HepG2 (cell line): Measurements from ENCODE around the gene MXRA8. TPM values are rescaled to one million over a fixed set of nuclear protein-coding genes. Genes with fewer than 3 reads are reported as not detected.

ENCODE experiments used
- ATAC-seq: fragments of 200-7000 bp; cut with Tn5 transposase; 3 replicates; pipeline ENCODE4 v1.9.1; 2020; ENCODE audit warnings: mild to moderate bottlenecking, moderate library complexity
- BruUV-seq: library from RNA; stranded (reverse); fragments of 400-500 nt; replicated peaks from 2 replicates; lab custom pipeline; 2021; lab: Mats Ljungman, UMichigan
- CTCF ChIA-PET: fragments of 300-600 bp; formaldehyde crosslinking; extraction: SDS; loops from one replicate; lab custom pipeline; 2021; ENCODE audit warnings: low total read pairs, inconsistent platforms, low intra/inter-chr PET ratio; lab: Yijun Ruan, JAX
- POLR2A ChIA-PET: fragments of 350-600 bp; sonication (Branson Sonifier 250); formaldehyde crosslinking; loops from one replicate; lab custom pipeline; 2020; ENCODE audit warnings: antibody characterized with exemption, inconsistent platforms; lab: Yijun Ruan, JAX
- DNase-seq: peaks from one replicate; pipeline ENCODE4 v3.0.0-alpha.2; 2015; ENCODE audit warnings: low spot score
- FAIRE-seq: peaks from 3 replicates; lab custom pipeline; 2011; peaks lifted over from hg19 to GRCh38; lab: Jason Lieb, UNC
- H2AFZ ChIP-seq: one replicate; pipeline ENCODE4 v1.6.1; 2011; ENCODE audit warnings: low read length, inconsistent platforms
- H3K27ac ChIP-seq: fragments of 300-600 bp; 3 replicates; pipeline ENCODE4 v1.8.0; 2011; ENCODE audit warnings: mixed run types, mild to moderate bottlenecking, mixed read lengths, low read length, inconsistent platforms; ENCODE audit not compliant: insufficient read depth; ENCODE audit errors: extremely low read length
- H3K27me3 ChIP-seq, 2 experiments: fragments of 200-600 bp in 1 of 2; 2 replicates in 1 of 2; 3 replicates in 1 of 2; pipeline versions ENCODE4 v1.6.0 to v1.8.0; 2011; ENCODE audit warnings: low read length in 2 of 2, mild to moderate bottlenecking in 2 of 2, moderate library complexity in 2 of 2, inconsistent platforms in 1 of 2; ENCODE audit not compliant: insufficient read depth in 2 of 2, control insufficient read depth in 1 of 2
- H3K36me3 ChIP-seq, 2 experiments: fragments of 200-600 bp in 1 of 2; replicated peaks in 1 of 2; 2 replicates in 1 of 2; 3 replicates in 1 of 2; pipeline versions ENCODE4 v1.5.1 to v1.8.0; 2011; ENCODE audit warnings: low read length in 2 of 2, inconsistent platforms in 1 of 2; ENCODE audit not compliant: insufficient read depth in 2 of 2, control insufficient read depth in 1 of 2
- H3K4me1 ChIP-seq: 2 replicates; pipeline ENCODE4 v1.5.1; 2012; ENCODE audit warnings: low read length, inconsistent platforms; ENCODE audit not compliant: insufficient read depth
- H3K4me2 ChIP-seq: 2 replicates; pipeline ENCODE4 v1.6.0; 2011; ENCODE audit warnings: low read depth, low read length, inconsistent platforms
- H3K4me3 ChIP-seq, 3 experiments: fragments of 200-600 bp in 1 of 3; sonication (generic), shearing (Covaris generic) in 1 of 3; replicated peaks in 1 of 3; 2 replicates each; pipeline ENCODE4 v1.5.1; 2011 to 2016; ENCODE audit warnings: low read length in 3 of 3, inconsistent platforms in 2 of 3, low read depth in 2 of 3, mild to moderate bottlenecking in 2 of 3, control low read depth in 1 of 3, mixed read lengths in 1 of 3; ENCODE audit not compliant: insufficient read depth in 1 of 3
- H3K79me2 ChIP-seq: one replicate; pipeline ENCODE4 v1.6.1; 2011; ENCODE audit warnings: low read length, inconsistent platforms; ENCODE audit not compliant: insufficient read depth
- H3K9ac ChIP-seq: 2 replicates; pipeline ENCODE4 v1.6.0; 2011; ENCODE audit warnings: mild to moderate bottlenecking, low read depth, low read length, inconsistent platforms; ENCODE audit not compliant: insufficient read depth
- H3K9me3 ChIP-seq: 2 replicates; pipeline ENCODE4 v1.5.1; 2012; ENCODE audit warnings: mild to moderate bottlenecking, low read length
- H4K20me1 ChIP-seq: 2 replicates; pipeline ENCODE4 v1.6.0; 2011; ENCODE audit warnings: inconsistent platforms, mild to moderate bottlenecking, low read length, moderate library complexity; ENCODE audit not compliant: insufficient read depth
- AGO2 ChIP-seq: fragments of 200-400 bp; formaldehyde crosslinking; optimal IDR thresholded peaks from 2 replicates; pipeline ENCODE3; 2017; ENCODE audit warnings: mild to moderate bottlenecking, low read depth, low read length, moderate library complexity
- MBD4 ChIP-seq: IDR thresholded peaks from 2 replicates; pipeline ENCODE4 v1.6.1; 2012; ENCODE audit warnings: low read length, inconsistent platforms, borderline replicate concordance
- NR2F1 ChIP-seq, 2 experiments: fragments of 450-650 bp in 1 of 2; formaldehyde crosslinking in 1 of 2; IDR thresholded peaks; 2 replicates each; pipeline versions ENCODE4 v1.5.0 to v1.6.1; 2016 to 2020; ENCODE audit warnings: mild to moderate bottlenecking in 1 of 2, missing compliant biosample characterization in 1 of 2, missing genetic modification reagents in 1 of 2, moderate library complexity in 1 of 2
- NR2F6 ChIP-seq, 2 experiments: IDR thresholded peaks; 2 replicates each; pipeline ENCODE4 v1.6.1; 2016; ENCODE audit warnings: antibody characterized with exemption in 1 of 2, mild to moderate bottlenecking in 1 of 2
- POLR2G ChIP-seq: fragments of 200-400 bp; formaldehyde crosslinking; IDR thresholded peaks from 2 replicates; pipeline ENCODE4 v1.6.1; 2018; ENCODE audit warnings: mild to moderate bottlenecking, low read depth, low read length, moderate library complexity
- RBFOX2 ChIP-seq: fragments of 200-400 bp; formaldehyde crosslinking; IDR thresholded peaks from 2 replicates; pipeline ENCODE4 v1.6.1; 2017; ENCODE audit warnings: low read depth, mild to moderate bottlenecking, low read length
- ZNF564 ChIP-seq: sonication (generic); formaldehyde crosslinking; IDR thresholded peaks from 2 replicates; pipeline ENCODE4 v1.8.1; 2023; ENCODE audit warnings: mild to moderate bottlenecking, missing genetic modification reagents
- ZNF761 ChIP-seq: sonication (generic); formaldehyde crosslinking; conservative IDR thresholded peaks from 2 replicates; pipeline ENCODE4 v1.4.0; 2020; ENCODE audit warnings: mild to moderate bottlenecking, missing genetic modification reagents
- WGBS: methylation state at CpG from one replicate; pipeline ENCODE4 v1.1.6; 2017; ENCODE audit warnings: low lambda C conversion rate; 5-methylcytosine and 5-hydroxymethylcytosine counted together
- in situ Hi-C: cut with HindIII; loops from 2 replicates; pipeline ENCODE4 v1.10.0; 2017; ENCODE audit warnings: low pct_unique_long_range_greater_than_20kb; ENCODE audit not compliant: extremely low pct_ligation_motif_present
- intact Hi-C: fragments of 100-400 bp; cut with micrococcal nuclease; formaldehyde crosslinking; loops from one replicate; pipeline ENCODE4 v1.10.0; 2022; ENCODE audit not compliant: unreplicated experiment
- polyA plus RNA-seq, 8 experiments: library from polyadenylated mRNA; depleted of rRNA in 3 of 8; stranded (reverse) in 7 of 8; unstranded in 1 of 8; fragments of >200 nt; fragmentation: Illumina TruSeq in 4 of 8; extraction: Trizol in 4 of 8; gene quantifications; 2 replicates each; pipeline versions ENCODE4 v1.2.1 to v1.2.3, GENCODE V29; 2011 to 2016; ENCODE audit warnings: low read depth in 4 of 8, missing spikeins in 1 of 8, mixed read lengths in 1 of 8; ENCODE audit not compliant: insufficient read depth in 1 of 8
- total RNA-seq, 5 experiments: library from RNA; depleted of rRNA; stranded (reverse); fragments of >200 nt; fragmentation: Illumina TruSeq; extraction: Trizol; gene quantifications; 2 replicates each; pipeline ENCODE4 v1.2.3, GENCODE V29; 2016; ENCODE audit warnings: low read depth in 1 of 5
- TF ChIP-seq, protein P1 (sequence below): sonication (generic); formaldehyde crosslinking; IDR thresholded peaks from 2 replicates; pipeline ENCODE4 v1.8.0; 2022; ENCODE audit warnings: low read depth, missing genetic modification reagents

Gene MXRA8
- total and polyA plus RNA-seq, 2 of the 13 experiments (the other 11 are each of a cell fraction or from before 2014, with no cell fraction given) = 19.8 to 44.8 TPM

DNA sequence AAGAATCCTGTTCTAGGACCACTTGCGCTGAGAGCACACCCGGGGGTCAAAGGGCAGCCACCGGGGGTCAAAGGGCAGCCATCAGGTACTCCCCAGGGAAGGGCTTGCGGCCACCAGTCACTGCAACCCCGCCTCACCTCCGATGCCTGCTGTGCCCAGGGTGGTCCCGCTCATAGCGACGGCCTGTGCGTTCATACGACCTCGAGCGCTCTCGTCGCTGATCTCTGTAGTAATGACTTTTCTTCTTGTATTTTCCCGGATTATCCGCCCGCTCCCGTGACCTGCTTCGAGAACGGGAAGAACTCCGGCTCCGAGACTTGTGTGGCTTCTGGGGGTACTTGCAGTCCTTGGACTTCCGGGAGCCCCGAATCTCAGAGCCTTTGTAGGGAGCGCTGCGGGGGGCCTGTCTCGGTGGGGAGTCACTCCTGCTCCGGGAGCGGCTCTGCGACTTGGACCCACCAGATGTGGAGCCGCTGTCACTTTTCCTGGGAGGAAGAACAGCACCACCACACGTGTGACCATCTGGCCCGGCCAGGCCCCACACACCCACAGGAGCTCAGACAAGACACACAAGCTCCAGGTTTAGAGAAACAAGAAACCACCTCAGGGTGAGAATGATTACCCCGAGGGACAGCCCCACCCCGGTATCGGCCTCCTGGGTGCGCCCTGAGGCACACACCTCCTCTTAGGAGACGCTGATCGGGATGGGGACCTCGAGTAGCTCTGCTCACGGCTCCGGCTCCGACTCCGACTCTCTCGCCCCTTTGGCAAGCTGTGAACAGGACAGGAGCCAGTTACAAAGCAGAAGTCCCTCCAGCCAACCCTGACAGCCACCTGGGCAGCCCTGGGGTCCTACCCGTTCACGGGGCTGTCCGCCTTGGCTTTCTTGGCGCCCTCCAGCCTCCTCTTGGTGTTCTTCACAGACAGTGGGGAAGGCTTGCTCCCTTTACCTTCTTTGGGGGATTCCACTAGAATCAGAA lies 29.0 kb upstream of the MXRA8 start:
- Histone ChIP-seq H4K20me1 (no peaks in the 10 kb centered on the region; the same call in 1 of the 2 replicates), H3K36me3 (peaks cover 26 to 66% of the 10 kb centered on the region in 2 experiments), H3K79me2 (peaks cover 2% of the 10 kb centered on the region), H3K9ac (no peak overlapping the region), H2AFZ (no peak overlapping the region), H3K4me2 (no peak overlapping the region), H3K9me3 (no peaks in the 10 kb centered on the region), H3K4me3 (no peak overlapping the region), H3K27me3 (no peaks in the 10 kb centered on the region), H3K27ac (no peak overlapping the region), H3K4me1 (peaks cover 23% of the 10 kb centered on the region)
- BruUV-seq = TSS peak; percentile 38
- ATAC-seq (no peak), FAIRE-seq (no peak), DNase-seq (no peak)
- TF ChIP-seq, protein P1, sequence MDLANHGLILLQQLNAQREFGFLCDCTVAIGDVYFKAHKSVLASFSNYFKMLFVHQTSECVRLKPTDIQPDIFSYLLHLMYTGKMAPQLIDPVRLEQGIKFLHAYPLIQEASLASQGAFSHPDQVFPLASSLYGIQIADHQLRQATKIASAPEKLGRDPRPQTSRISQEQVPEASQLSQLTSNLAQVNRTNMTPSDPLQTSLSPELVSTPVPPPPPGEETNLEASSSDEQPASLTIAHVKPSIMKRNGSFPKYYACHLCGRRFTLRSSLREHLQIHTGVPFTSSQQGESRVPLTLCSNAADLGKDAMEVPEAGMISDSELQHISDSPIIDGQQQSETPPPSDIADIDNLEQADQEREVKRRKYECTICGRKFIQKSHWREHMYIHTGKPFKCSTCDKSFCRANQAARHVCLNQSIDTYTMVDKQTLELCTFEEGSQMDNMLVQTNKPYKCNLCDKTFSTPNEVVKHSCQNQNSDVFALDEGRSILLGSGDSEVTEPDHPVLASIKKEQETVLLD (CRISPR knock-in tag) = no peak
- TF ChIP-seq POLR2G (peak; percentile 43), ZNF761 (no peak), AGO2 (peak; percentile 88), ZNF564 (no peak), RBFOX2 (peak; percentile 38; the same call in 1 of the 2 replicates), NR2F6 (IDR thresholded peaks at IDR 0.05) (peak; percentile 18; the same call in 1 of the 2 replicates), NR2F6 (CRISPR knock-in tag; IDR thresholded peaks at IDR 0.05) (0 out of 2 replicates have a peak, but pooled peaks have one; percentile 28), NR2F1 (CRISPR knock-in tag; IDR thresholded peaks at IDR 0.05) (0 out of 4 replicates have a peak, but pooled peaks of 1 of the 2 experiments have one; percentile 36), MBD4 (no peak)
- ChIA-PET CTCF (no interaction called here), POLR2A (interaction anchor here (1.0 to 6.1 kb wide), 3 partner anchors 9 to 14 kb away, joined by 3 to 43 read pairs (median 13); partner anchors contain the start of genes AURKAIP1 and CCNL2)
- intact Hi-C loops (no loop called here), in situ Hi-C loops (no loop called here)
- 98% methylated on average over 41 of the region's 50 CpGs for WGBS
